Activated CD4-positive, alpha-beta T cell treated with anti-CD3 and anti-CD28 coated beads for 36 hours (primary cell): ENCODE data around the gene SPATA20. TPM values are rescaled to one million over a fixed set of nuclear protein-coding genes. Genes with fewer than 3 reads are reported as not detected.

Experiments used
- ATAC-seq: fragments of 200-7000 bp; cut with Tn5 transposase; one replicate; pipeline ENCODE4 v1.10.0; 2021; ENCODE audit warnings: mild to moderate bottlenecking, moderate library complexity
- CTCF ChIA-PET: fragments of 350-600 bp; sonication (Branson Sonifier 250); formaldehyde crosslinking; loops from one replicate; lab custom pipeline; 2021; ENCODE audit warnings: antibody characterized with exemption; lab: Charles Lee
- POLR2A ChIA-PET: fragments of 350-600 bp; sonication (Branson Sonifier 250); formaldehyde crosslinking; loops from one replicate; lab custom pipeline; 2021; ENCODE audit warnings: antibody characterized with exemption, inconsistent platforms; lab: Charles Lee
- DNase-seq: peaks from one replicate; pipeline ENCODE4 v3.0.0-alpha.2; 2020
- H3K27ac Mint-ChIP-seq: one replicate; pipeline ENCODE4 v1.8.0; 2021; ENCODE audit warnings: mixed read lengths
- H3K27me3 Mint-ChIP-seq: one replicate; pipeline ENCODE4 v1.8.0; 2021; ENCODE audit warnings: mixed read lengths
- H3K36me3 Mint-ChIP-seq: one replicate; pipeline ENCODE4 v1.8.0; 2021; ENCODE audit warnings: low read depth, mixed read lengths
- H3K4me1 Mint-ChIP-seq: one replicate; pipeline ENCODE4 v1.8.0; 2021; ENCODE audit warnings: mixed read lengths
- H3K4me3 Mint-ChIP-seq: one replicate; pipeline ENCODE4 v1.8.0; 2021; ENCODE audit warnings: mild to moderate bottlenecking, moderate library complexity, mixed read lengths
- H3K9me3 Mint-ChIP-seq: one replicate; pipeline ENCODE4 v1.8.0; 2021; ENCODE audit warnings: low read depth, mixed read lengths
- intact Hi-C, 2 experiments: fragments of 100-400 bp; cut with DNase I in 1 of 2; cut with micrococcal nuclease in 1 of 2; formaldehyde crosslinking; loops; one replicate each; pipeline versions ENCODE4 v1.14.2 to v1.15.1; 2022 to 2024; cut with DNase I, micrococcal nuclease
- total RNA-seq, 2 experiments: library from RNA; stranded (reverse); gene quantifications; one replicate each; pipeline ENCODE4 v1.2.3, GENCODE V29; 2021

SPATA20 gene
- total RNA-seq, 2 experiments from 2014 or later: 9.0 to 10.7 TPM

- Mint-ChIP-seq H3K4me1 (peaks cover 9% of the 10 kb centered on the region), H3K4me3 (peak overlapping the region; percentile 72), H3K27me3 (peaks cover 7% of the 10 kb centered on the region), H3K27ac (peak overlapping the region; percentile 82), H3K9me3 (no peaks in the 10 kb centered on the region), H3K36me3 (no peaks in the 10 kb centered on the region)
- POLR2A ChIA-PET: no interaction called here
- intact Hi-C loops: loop anchor here (5.0 to 10.0 kb wide), 4 partner anchors 59 to 613 kb away; partner anchors contain the start of genes ANKRD40 (in 1 of the 2) and NME1 (in 1 of the 2)
- CTCF ChIA-PET: interaction anchor here (1.1 to 2.6 kb wide), 7 partner anchors 19 to 85 kb away, joined by 3 to 22 read pairs (median 5); partner anchors contain the start of gene CACNA1G
- DNase-seq: no peak
- no peak for ATAC-seq
These were observed 5.6 kb upstream of the SPATA20 start for GRCh38 chr17:50541402-50541715.

GRCh38 chr17:50541716-50542688 is 5.0 kb upstream of the SPATA20 start:
- H3K4me1 Mint-ChIP-seq: peaks cover 11% of the 10 kb centered on the region
- H3K9me3 Mint-ChIP-seq: no peaks in the 10 kb centered on the region
- ChIA-PET POLR2A (interaction anchor here (0.6 kb wide), 1 partner anchor 149 kb away, joined by 3 read pairs; no protein-coding TSS in a partner anchor), CTCF (interaction anchor here (0.6 to 2.6 kb wide), 15 partner anchors 8 to 407 kb away, joined by 3 to 22 read pairs (median 4); partner anchors contain the start of gene CACNA1G)
- ATAC-seq (peak; percentile 87), DNase-seq (peak; percentile 91)
- intact Hi-C loops: loop anchor here (1.0 to 10.0 kb wide), 9 partner anchors 18 to 613 kb away; partner anchors contain the start of genes CACNA1G (in 2 of the 2), ANKRD40 (in 1 of the 2), EME1 (in 1 of the 2) and MRPL27 (in 1 of the 2)
- peak overlapping the region; percentile 82 for H3K27ac Mint-ChIP-seq
- H3K36me3 Mint-ChIP-seq: no peaks in the 10 kb centered on the region
- peak overlapping the region; percentile 72 for H3K4me3 Mint-ChIP-seq
- peaks cover 7% of the 10 kb centered on the region for H3K27me3 Mint-ChIP-seq

DNA sequence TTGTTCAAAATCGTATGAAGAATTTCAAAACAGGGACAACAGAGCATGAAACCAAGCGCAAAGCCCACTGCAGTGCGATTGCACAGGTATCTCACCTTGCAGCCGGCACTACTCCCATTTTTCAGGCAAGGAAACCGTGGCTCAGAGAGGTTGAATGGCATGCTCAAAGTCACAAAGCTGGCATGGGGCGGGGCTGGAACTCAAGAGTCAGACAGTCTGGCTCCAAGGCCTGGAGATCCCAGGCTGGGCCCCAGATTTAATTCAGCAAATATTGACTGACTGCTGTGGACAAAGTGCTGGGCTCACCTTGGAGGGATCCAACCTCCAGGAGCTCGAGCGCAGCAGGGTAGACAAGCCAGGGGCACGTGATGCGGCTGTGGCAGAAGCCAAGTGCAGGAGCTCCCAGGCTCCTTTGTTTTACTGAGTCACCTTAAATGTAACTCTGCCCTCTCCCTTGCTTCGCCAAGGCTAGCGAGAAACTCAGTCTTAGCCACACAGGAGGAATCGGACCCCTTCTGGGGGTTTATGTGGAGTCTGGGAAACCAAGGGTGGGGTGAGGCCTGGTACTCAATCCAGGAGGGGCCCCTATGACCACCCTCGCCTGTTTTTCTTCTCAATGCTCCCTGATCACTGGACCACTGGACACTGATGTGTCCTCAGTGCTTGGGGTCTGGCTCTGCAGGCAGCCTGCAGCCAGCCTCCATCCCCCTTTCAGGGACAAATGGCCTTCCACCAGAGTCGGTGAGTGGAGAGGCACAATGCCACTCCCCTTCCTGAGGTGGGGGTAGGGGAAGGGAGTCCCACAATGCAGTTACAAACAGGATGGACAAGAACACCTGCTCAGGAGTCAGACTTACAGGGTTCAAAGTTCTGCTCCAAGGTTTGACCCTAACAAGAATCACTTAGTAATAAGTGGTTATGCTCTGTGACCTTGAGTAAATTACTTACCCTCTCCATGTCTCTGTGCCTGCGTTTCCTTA is 3.9 kb upstream of the SPATA20 start:
- Mint-ChIP-seq H3K9me3 (no peaks in the 10 kb centered on the region), H3K27me3 (peaks cover 7% of the 10 kb centered on the region), H3K4me3 (peak overlapping the region; percentile 72), H3K36me3 (no peaks in the 10 kb centered on the region), H3K4me1 (peaks cover 11% of the 10 kb centered on the region), H3K27ac (no peak overlapping the region)
- ATAC-seq (no peak), DNase-seq (no peak)
- intact Hi-C loops: loop anchor here (1.0 to 10.0 kb wide), 9 partner anchors 17 to 612 kb away; partner anchors contain the start of genes CACNA1G (in 2 of the 2), ANKRD40 (in 1 of the 2), EME1 (in 1 of the 2) and MRPL27 (in 1 of the 2)
- POLR2A ChIA-PET: interaction anchor here (0.6 kb wide), 1 partner anchor 150 kb away, joined by 3 read pairs; no protein-coding TSS in a partner anchor
- CTCF ChIA-PET: interaction anchor here (0.6 to 2.6 kb wide), 12 partner anchors 9 to 406 kb away, joined by 3 to 22 read pairs (median 5); partner anchors contain the start of gene CACNA1G

DNA sequence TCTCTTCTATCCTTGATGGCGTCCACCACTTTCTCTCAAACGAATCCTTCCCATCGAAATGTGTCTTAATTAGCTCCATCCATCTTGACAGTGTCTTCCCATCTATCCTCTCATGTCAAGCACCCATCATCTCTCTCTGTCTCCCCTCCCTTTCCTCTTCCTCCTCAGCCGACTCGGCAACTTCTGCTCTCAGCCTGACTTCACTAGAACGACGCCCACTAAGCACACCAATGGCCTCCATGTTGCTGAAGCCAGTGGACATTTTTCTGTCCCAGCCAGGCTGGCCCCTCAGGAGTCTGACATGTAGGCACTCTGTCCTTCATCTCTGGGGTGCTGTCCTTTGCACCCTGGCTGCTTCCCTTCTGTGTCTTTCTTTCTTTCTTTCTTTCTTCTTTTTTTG is 2.5 kb upstream of the SPATA20 start:
- no peak overlapping the region for H3K27ac Mint-ChIP-seq
- CTCF ChIA-PET: interaction anchor here (1.0 to 1.2 kb wide), 2 partner anchors 18 to 218 kb away, joined by 5 to 7 read pairs; no protein-coding TSS in a partner anchor
- DNase-seq (no peak), ATAC-seq (no peak)
- peaks cover 7% of the 10 kb centered on the region for H3K27me3 Mint-ChIP-seq
- intact Hi-C loops: loop anchor here (5.0 to 10.0 kb wide), 4 partner anchors 62 to 610 kb away; partner anchors contain the start of genes ANKRD40 (in 1 of the 2) and NME1 (in 1 of the 2)
- POLR2A ChIA-PET: no interaction called here
- peaks cover 11% of the 10 kb centered on the region for H3K4me1 Mint-ChIP-seq
- no peaks in the 10 kb centered on the region for H3K36me3 Mint-ChIP-seq
- no peak overlapping the region for H3K4me3 Mint-ChIP-seq
- no peaks in the 10 kb centered on the region for H3K9me3 Mint-ChIP-seq

DNA sequence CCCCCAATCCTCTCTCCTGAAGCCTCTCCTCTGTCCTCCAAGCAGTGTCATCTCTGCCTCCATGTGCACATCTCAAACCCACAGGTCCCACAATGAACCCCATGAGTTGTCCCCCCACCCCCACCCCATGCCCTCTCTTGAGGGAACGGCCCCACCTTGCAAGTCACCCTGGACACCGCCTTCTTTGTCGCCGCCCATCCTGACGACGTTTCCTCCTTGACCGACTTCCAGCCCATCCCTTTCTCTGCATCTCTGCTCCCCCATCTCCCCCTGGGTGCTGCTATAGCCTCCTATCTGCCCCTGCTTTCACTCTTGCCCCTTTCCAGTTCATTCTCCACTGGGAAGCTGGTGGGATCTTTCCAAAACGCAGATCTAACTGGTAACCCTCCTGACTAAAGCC is 1.7 kb upstream of the SPATA20 start:
- H3K4me3 Mint-ChIP-seq: no peak overlapping the region
- intact Hi-C loops: loop anchor here (5.0 to 10.0 kb wide), 4 partner anchors 297 to 609 kb away; partner anchors contain the start of gene NME1 (in 1 of the 2)
- POLR2A ChIA-PET: no interaction called here
- H3K36me3 Mint-ChIP-seq: no peaks in the 10 kb centered on the region
- no peak overlapping the region for H3K27ac Mint-ChIP-seq
- CTCF ChIA-PET: interaction anchor here (0.6 to 1.3 kb wide), 5 partner anchors 61 to 140 kb away, joined by 3 to 5 read pairs (median 3); no protein-coding TSS in a partner anchor
- peaks cover 11% of the 10 kb centered on the region for H3K4me1 Mint-ChIP-seq
- H3K9me3 Mint-ChIP-seq: no peaks in the 10 kb centered on the region
- ATAC-seq: no peak
- H3K27me3 Mint-ChIP-seq: peaks cover 7% of the 10 kb centered on the region
- no peak for DNase-seq

DNA sequence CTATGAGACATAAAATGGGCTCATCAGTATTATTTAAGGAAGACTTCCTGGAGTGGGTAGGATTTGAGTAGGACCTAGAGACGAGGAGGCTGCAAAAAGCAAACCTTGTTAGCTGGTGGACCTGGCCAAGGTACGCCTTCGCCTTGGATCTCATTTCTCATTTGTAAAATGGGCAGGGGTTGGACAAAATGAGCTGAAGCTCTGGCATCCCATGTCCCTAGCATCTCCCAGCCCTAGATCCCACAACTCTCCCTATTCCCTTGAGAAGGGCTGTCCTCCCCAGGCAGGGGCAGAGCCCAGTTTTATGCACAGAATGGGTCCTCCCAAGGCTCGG is 306 bp upstream of the SPATA20 start:
- peak overlapping the region; percentile 17 for H3K4me3 Mint-ChIP-seq
- H3K9me3 Mint-ChIP-seq: no peaks in the 10 kb centered on the region
- peaks cover 7% of the 10 kb centered on the region for H3K27me3 Mint-ChIP-seq
- no peaks in the 10 kb centered on the region for H3K36me3 Mint-ChIP-seq
- POLR2A ChIA-PET: no interaction called here
- H3K27ac Mint-ChIP-seq: no peak overlapping the region
- DNase-seq (no peak), ATAC-seq (no peak)
- H3K4me1 Mint-ChIP-seq: peaks cover 10% of the 10 kb centered on the region
- intact Hi-C loops: loop anchor here (1.0 to 10.0 kb wide), 11 partner anchors 14 to 608 kb away; partner anchors contain the start of genes CACNA1G (in 1 of the 2), NME1 (in 1 of the 2) and RSAD1 (in 1 of the 2)
- CTCF ChIA-PET: interaction anchor here (0.7 to 1.4 kb wide), 7 partner anchors 16 to 86 kb away, joined by 3 to 5 read pairs (median 4); no protein-coding TSS in a partner anchor

- POLR2A ChIA-PET: no interaction called here
- intact Hi-C loops: loop anchor here (1.0 to 10.0 kb wide), 11 partner anchors 13 to 607 kb away; partner anchors contain the start of genes CACNA1G (in 1 of the 2), NME1 (in 1 of the 2) and RSAD1 (in 1 of the 2)
- CTCF ChIA-PET: interaction anchor here (0.6 to 2.8 kb wide), 2 partner anchors 62 to 78 kb away, joined by 3 to 13 read pairs; no protein-coding TSS in a partner anchor
- Mint-ChIP-seq H3K4me1 (peaks cover 3% of the 10 kb centered on the region), H3K4me3 (peak overlapping the region; percentile 63), H3K36me3 (no peaks in the 10 kb centered on the region), H3K27me3 (peaks cover 7% of the 10 kb centered on the region), H3K9me3 (no peaks in the 10 kb centered on the region), H3K27ac (no peak overlapping the region)
- ATAC-seq: no peak
- DNase-seq: no peak
These were observed 736 bp downstream of the SPATA20 start for GRCh38 chr17:50547736-50548083.

DNA sequence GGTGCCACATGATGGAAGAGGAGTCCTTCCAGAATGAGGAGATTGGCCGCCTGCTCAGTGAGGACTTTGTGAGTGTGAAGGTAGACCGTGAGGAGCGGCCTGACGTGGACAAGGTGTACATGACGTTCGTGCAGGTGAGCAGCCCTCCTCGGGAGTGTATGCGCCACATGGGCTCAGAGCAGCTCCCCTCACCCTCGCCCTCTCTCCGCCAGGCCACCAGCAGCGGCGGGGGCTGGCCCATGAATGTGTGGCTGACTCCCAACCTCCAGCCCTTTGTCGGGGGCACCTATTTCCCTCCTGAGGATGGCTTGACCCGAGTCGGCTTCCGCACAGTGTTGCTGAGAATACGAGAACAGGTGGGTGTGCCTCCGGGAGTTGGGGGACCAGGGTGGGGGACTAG is 1.9 kb downstream of the SPATA20 start:
- Mint-ChIP-seq H3K4me3 (no peak overlapping the region), H3K36me3 (no peaks in the 10 kb centered on the region), H3K27me3 (peaks cover 7% of the 10 kb centered on the region), H3K4me1 (peaks cover 2% of the 10 kb centered on the region), H3K9me3 (no peaks in the 10 kb centered on the region), H3K27ac (no peak overlapping the region)
- CTCF ChIA-PET: interaction anchor here (0.8 to 2.8 kb wide), 2 partner anchors 77 to 146 kb away, joined by 3 to 13 read pairs; no protein-coding TSS in a partner anchor
- no peak for DNase-seq
- POLR2A ChIA-PET: no interaction called here
- intact Hi-C loops: loop anchor here (5.0 to 10.0 kb wide), 4 partner anchors 293 to 606 kb away; partner anchors contain the start of gene NME1 (in 1 of the 2)
- ATAC-seq: no peak

- H3K27ac Mint-ChIP-seq: no peak overlapping the region
- intact Hi-C loops: loop anchor here (5.0 to 10.0 kb wide), 4 partner anchors 293 to 605 kb away; partner anchors contain the start of gene NME1 (in 1 of the 2)
- ATAC-seq: no peak
- CTCF ChIA-PET: interaction anchor here (0.6 to 2.8 kb wide), 3 partner anchors 77 to 145 kb away, joined by 3 to 13 read pairs (median 3); no protein-coding TSS in a partner anchor
- peaks cover 3% of the 10 kb centered on the region for H3K27me3 Mint-ChIP-seq
- POLR2A ChIA-PET: no interaction called here
- no peaks in the 10 kb centered on the region for H3K36me3 Mint-ChIP-seq
- no peak for DNase-seq
- H3K9me3 Mint-ChIP-seq: no peaks in the 10 kb centered on the region
- peaks cover 2% of the 10 kb centered on the region for H3K4me1 Mint-ChIP-seq
- H3K4me3 Mint-ChIP-seq: no peak overlapping the region
These were observed 2.4 kb downstream of the SPATA20 start for GRCh38 chr17:50549256-50549941.
